Liver (tissue), 9 donors: ENCODE data around the gene LMBR1L. TPM values are rescaled to one million over a fixed set of nuclear protein-coding genes. Genes with fewer than 3 reads are reported as not detected.

Experiments used
- DNase-seq: peaks from one replicate; pipeline ENCODE4 v3.0.0-alpha.2; 2017; ENCODE audit warnings: low spot score
- H3K27ac ChIP-seq, 2 donors: one replicate each; pipeline ENCODE4 v1.7.0; 2013; ENCODE audit warnings: inconsistent platforms in 2 of 2, low read length in 2 of 2, control low read depth in 1 of 2, low read depth in 1 of 2, mild to moderate bottlenecking in 1 of 2
- H3K27me3 ChIP-seq, 4 donors: one replicate each; pipeline versions ENCODE4 v1.6.1 to v1.7.0; 2013; ENCODE audit warnings: low read length in 3 of 4, inconsistent platforms in 1 of 4, mild to moderate bottlenecking in 1 of 4, moderate library complexity in 1 of 4; ENCODE audit not compliant: control insufficient read depth in 4 of 4, insufficient read depth in 4 of 4
- H3K36me3 ChIP-seq, 4 donors: one replicate each; pipeline versions ENCODE4 v1.6.1 to v1.7.0; 2013; ENCODE audit warnings: low read length in 3 of 4, mild to moderate bottlenecking in 3 of 4, low read depth in 1 of 4, moderate library complexity in 1 of 4; ENCODE audit not compliant: control insufficient read depth in 4 of 4, insufficient read depth in 3 of 4
- H3K4me1 ChIP-seq, 4 donors: one replicate each; pipeline versions ENCODE4 v1.6.1 to v1.7.0; 2013; ENCODE audit warnings: low read length in 3 of 4, mild to moderate bottlenecking in 3 of 4, moderate library complexity in 1 of 4; ENCODE audit not compliant: control insufficient read depth in 4 of 4, insufficient read depth in 4 of 4
- H3K4me3 ChIP-seq, 3 donors: one replicate each; pipeline versions ENCODE4 v1.6.1 to v1.7.0; 2013; ENCODE audit warnings: low read length in 3 of 3, control low read depth in 1 of 3, low read depth in 1 of 3, mild to moderate bottlenecking in 1 of 3
- H3K9ac ChIP-seq, 2 donors: one replicate each; pipeline ENCODE4 v1.7.0; 2013; ENCODE audit warnings: low read length in 2 of 2, mild to moderate bottlenecking in 2 of 2, moderate library complexity in 2 of 2, control low read depth in 1 of 2, low read depth in 1 of 2
- H3K9me3 ChIP-seq, 4 donors: one replicate each; pipeline versions ENCODE4 v1.6.1 to v1.7.0; 2013; ENCODE audit warnings: low read length in 3 of 4; ENCODE audit not compliant: control insufficient read depth in 4 of 4
- EGR1 ChIP-seq, 2 donors: IDR thresholded peaks; 2 replicates each; pipeline ENCODE4 v1.6.1; 2016 to 2018; ENCODE audit warnings: antibody characterized with exemption in 2 of 2, low read depth in 2 of 2
- FOXA1 ChIP-seq: IDR thresholded peaks from 2 replicates; pipeline ENCODE4 v1.6.1; 2016; ENCODE audit warnings: antibody characterized with exemption
- FOXA2 ChIP-seq: IDR thresholded peaks from 2 replicates; pipeline ENCODE4 v1.6.1; 2016; ENCODE audit warnings: antibody characterized with exemption
- GABPA ChIP-seq, 2 donors: IDR thresholded peaks in 1 of 2; conservative IDR thresholded peaks in 1 of 2; 2 replicates each; pipeline ENCODE4 v1.6.1; 2016; ENCODE audit warnings: antibody characterized with exemption in 2 of 2, mild to moderate bottlenecking in 1 of 2, moderate library complexity in 1 of 2
- HNF4A ChIP-seq, 2 donors: conservative IDR thresholded peaks; 2 replicates each; pipeline ENCODE4 v1.6.1; 2016; ENCODE audit warnings: antibody characterized with exemption in 2 of 2, mild to moderate bottlenecking in 2 of 2
- HNF4G ChIP-seq: IDR thresholded peaks from 2 replicates; pipeline ENCODE4 v1.6.1; 2016; ENCODE audit warnings: antibody characterized with exemption
- JUND ChIP-seq, 2 donors: IDR thresholded peaks; 2 replicates each; pipeline ENCODE4 v1.6.1; 2016; ENCODE audit warnings: antibody characterized with exemption in 2 of 2
- NR2F2 ChIP-seq: IDR thresholded peaks from 2 replicates; pipeline ENCODE4 v1.6.1; 2016; ENCODE audit warnings: antibody characterized with exemption
- RAD21 ChIP-seq, 2 donors: IDR thresholded peaks; 2 replicates each; pipeline ENCODE4 v1.6.1; 2016; ENCODE audit warnings: antibody characterized with exemption in 2 of 2, mild to moderate bottlenecking in 2 of 2
- SP1 ChIP-seq: IDR thresholded peaks from 2 replicates; pipeline ENCODE4 v1.6.1; 2018; ENCODE audit warnings: antibody characterized with exemption, mild to moderate bottlenecking
- TAF1 ChIP-seq: conservative IDR thresholded peaks from 2 replicates; pipeline ENCODE4 v1.6.1; 2016; ENCODE audit warnings: antibody characterized with exemption, mild to moderate bottlenecking
- YY1 ChIP-seq: IDR thresholded peaks from 2 replicates; pipeline ENCODE4 v1.6.1; 2016; ENCODE audit warnings: antibody characterized with exemption, mild to moderate bottlenecking
- WGBS: extraction: QIAGEN DNeasy Blood & Tissue Kit; methylation state at CpG from one replicate; pipeline ENCODE4 v1.1.7; 2013; 5-methylcytosine and 5-hydroxymethylcytosine counted together
- polyA plus RNA-seq, 2 donors: library from polyadenylated mRNA; stranded (reverse) in 1 of 2; unstranded in 1 of 2; fragments of 200-250 nt in 1 of 2; fragments of >200 nt in 1 of 2; fragmentation: Nextera tagmentation in 1 of 2; extraction: Ambion mirVana in 1 of 2; gene quantifications; one replicate each; pipeline versions ENCODE4 v1.2.1 to v1.2.3, GENCODE V29; 2013 to 2015
- total RNA-seq, 2 donors: library from RNA; depleted of rRNA; stranded (reverse); fragments of >200 nt; gene quantifications; one replicate each; pipeline ENCODE4 v1.2.3, GENCODE V29; 2014
- TF ChIP-seq, protein P1 (sequence below): IDR thresholded peaks from 2 replicates; pipeline ENCODE4 v1.6.1; 2016; ENCODE audit warnings: antibody characterized with exemption
- TF ChIP-seq, protein P2 (sequence below): IDR thresholded peaks from 2 replicates; pipeline ENCODE4 v1.6.1; 2016; ENCODE audit warnings: antibody characterized with exemption
- TF ChIP-seq, protein P3 (sequence below): IDR thresholded peaks from 2 replicates; pipeline ENCODE4 v1.6.1; 2016; ENCODE audit warnings: antibody characterized with exemption, mild to moderate bottlenecking
- TF ChIP-seq, protein P4 (sequence below): IDR thresholded peaks from 2 replicates; pipeline ENCODE4 v1.6.1; 2016; ENCODE audit warnings: antibody characterized with exemption
- TF ChIP-seq, protein P5 (sequence below): fragments of 150-350 bp; IDR thresholded peaks from 2 replicates; pipeline ENCODE4 v1.5.1; 2017; ENCODE audit warnings: improper control_type of control experiment, low read depth, low read length; ENCODE audit not compliant: missing input control
- donor health status: healthy.
- donor health status: healthy.
- donor health status: healthy.
- donor health status: healthy.
- donor health status: healthy.

Gene LMBR1L
- total and polyA plus RNA-seq, 4 donors: 9.3 to 23.7 (median 11.8) TPM

DNA sequence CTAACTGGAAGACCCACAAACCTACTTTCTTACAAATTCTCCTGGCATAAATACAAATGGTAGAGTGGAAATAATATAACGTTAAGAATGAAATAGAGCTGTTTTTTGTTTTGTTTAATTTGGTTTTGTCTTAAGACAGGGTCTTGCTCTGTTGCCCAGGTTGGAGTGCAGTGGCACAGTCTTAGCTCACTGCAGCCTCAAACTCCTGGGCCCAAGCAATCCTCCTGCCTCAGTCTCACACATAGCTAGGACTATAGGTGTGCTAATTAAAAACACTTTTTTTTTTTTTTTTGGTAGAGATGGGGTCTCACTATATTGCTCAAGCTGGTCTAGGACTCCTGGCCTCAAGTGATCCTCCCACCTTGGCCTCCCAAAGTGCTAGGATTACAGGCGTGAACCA is 11.9 kb downstream of the LMBR1L start:
- H3K4me3 ChIP-seq: no peak overlapping the region

More for the DNA sequence above, 11.9 kb downstream of the LMBR1L start:
- 94% methylated on average over 2 of the region's 2 CpGs for WGBS
- H3K27me3 ChIP-seq: no peaks in the 10 kb centered on the region
- H3K9me3 ChIP-seq: no peaks in the 10 kb centered on the region
- H3K36me3 ChIP-seq: peaks cover 7 to 51% (median 43%) of the 10 kb centered on the region in 4 donors
- H3K9ac ChIP-seq: no peak overlapping the region
- H3K27ac ChIP-seq: no peak overlapping the region
- no peak for DNase-seq
- H3K4me1 ChIP-seq: peaks cover 0 to 9% (median 6%) of the 10 kb centered on the region in 4 donors
- TF ChIP-seq FOXA1 (no peak), JUND (IDR thresholded peaks at IDR 0.05) (no peak), GABPA (IDR thresholded peaks at IDR 0.05 in 1 of 2, conservative IDR thresholded peaks at IDR 0.05 in 1 of 2) (no peak), TAF1 (no peak), YY1 (no peak), FOXA2 (no peak), EGR1 (IDR thresholded peaks at IDR 0.05; ENCODE audit: low read depth in 2 of 2) (no peak), SP1 (no peak), NR2F2 (no peak), RAD21 (IDR thresholded peaks at IDR 0.05) (no peak), HNF4G (no peak), HNF4A (conservative IDR thresholded peaks at IDR 0.05) (no peak)
- TF ChIP-seq, protein P1, sequence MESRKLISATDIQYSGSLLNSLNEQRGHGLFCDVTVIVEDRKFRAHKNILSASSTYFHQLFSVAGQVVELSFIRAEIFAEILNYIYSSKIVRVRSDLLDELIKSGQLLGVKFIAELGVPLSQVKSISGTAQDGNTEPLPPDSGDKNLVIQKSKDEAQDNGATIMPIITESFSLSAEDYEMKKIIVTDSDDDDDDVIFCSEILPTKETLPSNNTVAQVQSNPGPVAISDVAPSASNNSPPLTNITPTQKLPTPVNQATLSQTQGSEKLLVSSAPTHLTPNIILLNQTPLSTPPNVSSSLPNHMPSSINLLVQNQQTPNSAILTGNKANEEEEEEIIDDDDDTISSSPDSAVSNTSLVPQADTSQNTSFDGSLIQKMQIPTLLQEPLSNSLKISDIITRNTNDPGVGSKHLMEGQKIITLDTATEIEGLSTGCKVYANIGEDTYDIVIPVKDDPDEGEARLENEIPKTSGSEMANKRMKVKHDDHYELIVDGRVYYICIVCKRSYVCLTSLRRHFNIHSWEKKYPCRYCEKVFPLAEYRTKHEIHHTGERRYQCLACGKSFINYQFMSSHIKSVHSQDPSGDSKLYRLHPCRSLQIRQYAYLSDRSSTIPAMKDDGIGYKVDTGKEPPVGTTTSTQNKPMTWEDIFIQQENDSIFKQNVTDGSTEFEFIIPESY: no peak
- TF ChIP-seq, protein P2, sequence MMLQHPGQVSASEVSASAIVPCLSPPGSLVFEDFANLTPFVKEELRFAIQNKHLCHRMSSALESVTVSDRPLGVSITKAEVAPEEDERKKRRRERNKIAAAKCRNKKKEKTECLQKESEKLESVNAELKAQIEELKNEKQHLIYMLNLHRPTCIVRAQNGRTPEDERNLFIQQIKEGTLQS: no peak
- TF ChIP-seq, protein P3, sequence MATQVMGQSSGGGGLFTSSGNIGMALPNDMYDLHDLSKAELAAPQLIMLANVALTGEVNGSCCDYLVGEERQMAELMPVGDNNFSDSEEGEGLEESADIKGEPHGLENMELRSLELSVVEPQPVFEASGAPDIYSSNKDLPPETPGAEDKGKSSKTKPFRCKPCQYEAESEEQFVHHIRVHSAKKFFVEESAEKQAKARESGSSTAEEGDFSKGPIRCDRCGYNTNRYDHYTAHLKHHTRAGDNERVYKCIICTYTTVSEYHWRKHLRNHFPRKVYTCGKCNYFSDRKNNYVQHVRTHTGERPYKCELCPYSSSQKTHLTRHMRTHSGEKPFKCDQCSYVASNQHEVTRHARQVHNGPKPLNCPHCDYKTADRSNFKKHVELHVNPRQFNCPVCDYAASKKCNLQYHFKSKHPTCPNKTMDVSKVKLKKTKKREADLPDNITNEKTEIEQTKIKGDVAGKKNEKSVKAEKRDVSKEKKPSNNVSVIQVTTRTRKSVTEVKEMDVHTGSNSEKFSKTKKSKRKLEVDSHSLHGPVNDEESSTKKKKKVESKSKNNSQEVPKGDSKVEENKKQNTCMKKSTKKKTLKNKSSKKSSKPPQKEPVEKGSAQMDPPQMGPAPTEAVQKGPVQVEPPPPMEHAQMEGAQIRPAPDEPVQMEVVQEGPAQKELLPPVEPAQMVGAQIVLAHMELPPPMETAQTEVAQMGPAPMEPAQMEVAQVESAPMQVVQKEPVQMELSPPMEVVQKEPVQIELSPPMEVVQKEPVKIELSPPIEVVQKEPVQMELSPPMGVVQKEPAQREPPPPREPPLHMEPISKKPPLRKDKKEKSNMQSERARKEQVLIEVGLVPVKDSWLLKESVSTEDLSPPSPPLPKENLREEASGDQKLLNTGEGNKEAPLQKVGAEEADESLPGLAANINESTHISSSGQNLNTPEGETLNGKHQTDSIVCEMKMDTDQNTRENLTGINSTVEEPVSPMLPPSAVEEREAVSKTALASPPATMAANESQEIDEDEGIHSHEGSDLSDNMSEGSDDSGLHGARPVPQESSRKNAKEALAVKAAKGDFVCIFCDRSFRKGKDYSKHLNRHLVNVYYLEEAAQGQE: no peak
- TF ChIP-seq, protein P4, sequence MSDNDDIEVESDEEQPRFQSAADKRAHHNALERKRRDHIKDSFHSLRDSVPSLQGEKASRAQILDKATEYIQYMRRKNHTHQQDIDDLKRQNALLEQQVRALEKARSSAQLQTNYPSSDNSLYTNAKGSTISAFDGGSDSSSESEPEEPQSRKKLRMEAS: no peak
- TF ChIP-seq, protein P5, sequence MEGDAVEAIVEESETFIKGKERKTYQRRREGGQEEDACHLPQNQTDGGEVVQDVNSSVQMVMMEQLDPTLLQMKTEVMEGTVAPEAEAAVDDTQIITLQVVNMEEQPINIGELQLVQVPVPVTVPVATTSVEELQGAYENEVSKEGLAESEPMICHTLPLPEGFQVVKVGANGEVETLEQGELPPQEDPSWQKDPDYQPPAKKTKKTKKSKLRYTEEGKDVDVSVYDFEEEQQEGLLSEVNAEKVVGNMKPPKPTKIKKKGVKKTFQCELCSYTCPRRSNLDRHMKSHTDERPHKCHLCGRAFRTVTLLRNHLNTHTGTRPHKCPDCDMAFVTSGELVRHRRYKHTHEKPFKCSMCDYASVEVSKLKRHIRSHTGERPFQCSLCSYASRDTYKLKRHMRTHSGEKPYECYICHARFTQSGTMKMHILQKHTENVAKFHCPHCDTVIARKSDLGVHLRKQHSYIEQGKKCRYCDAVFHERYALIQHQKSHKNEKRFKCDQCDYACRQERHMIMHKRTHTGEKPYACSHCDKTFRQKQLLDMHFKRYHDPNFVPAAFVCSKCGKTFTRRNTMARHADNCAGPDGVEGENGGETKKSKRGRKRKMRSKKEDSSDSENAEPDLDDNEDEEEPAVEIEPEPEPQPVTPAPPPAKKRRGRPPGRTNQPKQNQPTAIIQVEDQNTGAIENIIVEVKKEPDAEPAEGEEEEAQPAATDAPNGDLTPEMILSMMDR: no peak
